ENCODE results near the gene RASGEF1C.
A peak's percentile ranks its signal among the peaks of the same experiment; 100 is the strongest.

The RASGEF1C gene

GRCh38 chr5:180090098-180090768 lies 118.8 kb downstream of the RASGEF1C start (continued):
- TF ChIP-seq ZNF423 (tag by site-specific recombination; IDR thresholded peaks at IDR 0.05) (peak; percentile 44; the same call in 1 of the 2 replicates), HOXA7 (CRISPR knock-in tag; IDR thresholded peaks at IDR 0.05; ENCODE audit: borderline replicate concordance) (no peak), BCL11A (tag by site-specific recombination; IDR thresholded peaks at IDR 0.05; ENCODE audit: low read depth) (no peak), ZNF670 (tag by site-specific recombination; IDR thresholded peaks at IDR 0.05; ENCODE audit: low read depth) (no peak), ZNF785 (tag by site-specific recombination; IDR thresholded peaks at IDR 0.05) (peak; percentile 91), SP7 (tag by site-specific recombination; IDR thresholded peaks at IDR 0.05) (peak; percentile 78), ZNF350 (tag by site-specific recombination; IDR thresholded peaks at IDR 0.05) (no peak), PRDM2 (tag by site-specific recombination; IDR thresholded peaks at IDR 0.05; ENCODE audit: borderline replicate concordance) (no peak), ZNF114 (tag by site-specific recombination; IDR thresholded peaks at IDR 0.05) (no peak), ZNF274 (IDR thresholded peaks at IDR 0.05; ENCODE audit: low read length) (no peak), ZNF274 (tag by site-specific recombination; IDR thresholded peaks at IDR 0.05; ENCODE audit: borderline replicate concordance) (no peak), ZFP37 (tag by site-specific recombination; IDR thresholded peaks at IDR 0.05) (0 out of 2 replicates have a peak, but pooled peaks have one; percentile 25), ZNF18 (tag by site-specific recombination; IDR thresholded peaks at IDR 0.05) (0 out of 2 replicates have a peak, but pooled peaks have one; percentile 24), INSM2 (tag by site-specific recombination; IDR thresholded peaks at IDR 0.05) (no peak), ZNF548 (tag by site-specific recombination; IDR thresholded peaks at IDR 0.05) (no peak), KLF1 (tag by site-specific recombination; IDR thresholded peaks at IDR 0.05) (peak; percentile 76), KLF9 (tag by site-specific recombination; IDR thresholded peaks at IDR 0.05; ENCODE audit: low read depth) (peak; percentile 95), BCL11B (tag by site-specific recombination; IDR thresholded peaks at IDR 0.05; ENCODE audit: low read depth) (no peak), ZNF830 (tag by site-specific recombination; IDR thresholded peaks at IDR 0.05; ENCODE audit: low read depth) (no peak), ZNF140 (tag by site-specific recombination; IDR thresholded peaks at IDR 0.05) (no peak), ZNF248 (tag by site-specific recombination; IDR thresholded peaks at IDR 0.05) (no peak), ZFP3 (tag by site-specific recombination; IDR thresholded peaks at IDR 0.05; ENCODE audit: low read depth) (no peak)
- TF ChIP-seq, protein P1, sequence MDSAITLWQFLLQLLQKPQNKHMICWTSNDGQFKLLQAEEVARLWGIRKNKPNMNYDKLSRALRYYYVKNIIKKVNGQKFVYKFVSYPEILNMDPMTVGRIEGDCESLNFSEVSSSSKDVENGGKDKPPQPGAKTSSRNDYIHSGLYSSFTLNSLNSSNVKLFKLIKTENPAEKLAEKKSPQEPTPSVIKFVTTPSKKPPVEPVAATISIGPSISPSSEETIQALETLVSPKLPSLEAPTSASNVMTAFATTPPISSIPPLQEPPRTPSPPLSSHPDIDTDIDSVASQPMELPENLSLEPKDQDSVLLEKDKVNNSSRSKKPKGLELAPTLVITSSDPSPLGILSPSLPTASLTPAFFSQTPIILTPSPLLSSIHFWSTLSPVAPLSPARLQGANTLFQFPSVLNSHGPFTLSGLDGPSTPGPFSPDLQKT (IDR thresholded peaks at IDR 0.05; ENCODE audit: borderline replicate concordance, low read depth, low read length), result no peak
- TF ChIP-seq, protein P2, sequence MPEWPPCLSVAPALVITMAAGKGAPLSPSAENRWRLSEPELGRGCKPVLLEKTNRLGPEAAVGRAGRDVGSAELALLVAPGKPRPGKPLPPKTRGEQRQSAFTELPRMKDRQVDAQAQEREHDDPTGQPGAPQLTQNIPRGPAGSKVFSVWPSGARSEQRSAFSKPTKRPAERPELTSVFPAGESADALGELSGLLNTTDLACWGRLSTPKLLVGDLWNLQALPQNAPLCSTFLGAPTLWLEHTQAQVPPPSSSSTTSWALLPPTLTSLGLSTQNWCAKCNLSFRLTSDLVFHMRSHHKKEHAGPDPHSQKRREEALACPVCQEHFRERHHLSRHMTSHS (tag by site-specific recombination; IDR thresholded peaks at IDR 0.05), result no peak
- TF ChIP-seq, protein P3, sequence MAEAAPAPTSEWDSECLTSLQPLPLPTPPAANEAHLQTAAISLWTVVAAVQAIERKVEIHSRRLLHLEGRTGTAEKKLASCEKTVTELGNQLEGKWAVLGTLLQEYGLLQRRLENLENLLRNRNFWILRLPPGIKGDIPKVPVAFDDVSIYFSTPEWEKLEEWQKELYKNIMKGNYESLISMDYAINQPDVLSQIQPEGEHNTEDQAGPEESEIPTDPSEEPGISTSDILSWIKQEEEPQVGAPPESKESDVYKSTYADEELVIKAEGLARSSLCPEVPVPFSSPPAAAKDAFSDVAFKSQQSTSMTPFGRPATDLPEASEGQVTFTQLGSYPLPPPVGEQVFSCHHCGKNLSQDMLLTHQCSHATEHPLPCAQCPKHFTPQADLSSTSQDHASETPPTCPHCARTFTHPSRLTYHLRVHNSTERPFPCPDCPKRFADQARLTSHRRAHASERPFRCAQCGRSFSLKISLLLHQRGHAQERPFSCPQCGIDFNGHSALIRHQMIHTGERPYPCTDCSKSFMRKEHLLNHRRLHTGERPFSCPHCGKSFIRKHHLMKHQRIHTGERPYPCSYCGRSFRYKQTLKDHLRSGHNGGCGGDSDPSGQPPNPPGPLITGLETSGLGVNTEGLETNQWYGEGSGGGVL (tag by site-specific recombination; IDR thresholded peaks at IDR 0.05), result peak; percentile 64
- TF ChIP-seq, protein P4, sequence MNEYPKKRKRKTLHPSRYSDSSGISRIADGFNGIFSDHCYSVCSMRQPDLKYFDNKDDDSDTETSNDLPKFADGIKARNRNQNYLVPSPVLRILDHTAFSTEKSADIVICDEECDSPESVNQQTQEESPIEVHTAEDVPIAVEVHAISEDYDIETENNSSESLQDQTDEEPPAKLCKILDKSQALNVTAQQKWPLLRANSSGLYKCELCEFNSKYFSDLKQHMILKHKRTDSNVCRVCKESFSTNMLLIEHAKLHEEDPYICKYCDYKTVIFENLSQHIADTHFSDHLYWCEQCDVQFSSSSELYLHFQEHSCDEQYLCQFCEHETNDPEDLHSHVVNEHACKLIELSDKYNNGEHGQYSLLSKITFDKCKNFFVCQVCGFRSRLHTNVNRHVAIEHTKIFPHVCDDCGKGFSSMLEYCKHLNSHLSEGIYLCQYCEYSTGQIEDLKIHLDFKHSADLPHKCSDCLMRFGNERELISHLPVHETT (tag by site-specific recombination; IDR thresholded peaks at IDR 0.05), result no peak
